ENCODE measurements around the gene SLPI. TPM values are rescaled to one million over a fixed set of nuclear protein-coding genes. Genes with fewer than 3 reads are reported as not detected.

Gene SLPI, protein sequence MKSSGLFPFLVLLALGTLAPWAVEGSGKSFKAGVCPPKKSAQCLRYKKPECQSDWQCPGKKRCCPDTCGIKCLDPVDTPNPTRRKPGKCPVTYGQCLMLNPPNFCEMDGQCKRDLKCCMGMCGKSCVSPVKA
- total RNA-seq, result 0.69 TPM in 1 of 2 replicates, not detected in the other

DNA sequence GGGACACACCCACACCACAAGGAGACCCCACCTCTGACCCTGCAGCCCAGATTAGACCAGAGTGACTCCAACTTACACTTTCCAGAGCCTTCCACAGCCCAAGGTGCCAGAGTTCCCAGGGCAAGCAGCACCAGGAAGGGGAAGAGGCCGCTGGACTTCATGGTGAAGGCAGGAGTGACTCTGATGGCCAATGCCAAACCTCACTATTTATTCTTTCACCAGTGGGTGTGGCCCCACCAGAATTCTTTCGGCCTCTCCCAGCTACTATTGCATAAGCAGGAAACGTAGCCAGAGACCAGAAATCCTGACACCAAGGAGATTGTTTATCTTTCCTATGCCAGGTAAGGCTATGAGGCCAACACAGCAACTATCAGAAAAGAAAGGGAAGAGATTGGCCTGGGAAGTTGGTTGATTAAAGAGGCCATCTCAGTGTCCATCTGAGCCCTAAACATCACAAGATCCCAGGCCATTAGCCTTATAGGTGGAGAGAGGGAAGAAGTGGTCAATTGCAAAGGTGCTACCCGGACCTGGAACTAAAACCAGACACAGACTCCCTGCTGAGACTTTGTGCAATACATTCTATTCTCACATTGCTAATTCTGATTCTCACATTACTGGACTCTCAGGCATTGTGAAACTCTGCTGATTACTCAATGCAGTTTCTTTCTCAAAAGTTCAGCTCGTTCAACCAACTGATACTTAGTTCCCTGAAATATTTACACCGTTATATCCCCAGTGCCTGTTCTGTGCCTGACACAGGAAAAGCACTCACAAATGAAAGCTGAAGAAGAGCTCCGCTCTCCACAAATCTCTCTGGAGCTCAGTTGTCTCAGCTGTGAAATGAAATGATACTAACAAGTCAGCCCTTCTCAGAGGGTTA lies at the start of gene SLPI:
Gene SLPI (minus strand): TSS at position 182 of the 880 bp plus-strand sequence. CDS start 21 bp downstream, at position 161.

GRCh38 chr20:45221076-45221475 lies 33.3 kb downstream of the SLPI start, which contains the start of gene SEMG2:
Gene SEMG2 (plus strand): TSS chr20:45221373. CDS start chr20:45221390, 17 bp downstream.

GRCh38 chr20:45206725-45207124 lies 47.6 kb downstream of the SLPI start, which contains the start of gene SEMG1:
Gene SEMG1 (plus strand): TSS chr20:45207033. CDS start chr20:45207054, 21 bp downstream.

Other genes starting within 250 kb of the SLPI start
- 0.09 and 0.11 TPM in 2 replicates for gene KCNS1, start 153.4 kb downstream of the SLPI start, total RNA-seq
- not detected in 2 replicates for gene WFDC5, start 139.4 kb downstream of the SLPI start, total RNA-seq
- not detected in 2 replicates for gene WFDC12, start 130.1 kb downstream of the SLPI start, total RNA-seq
- not detected in 2 replicates for gene PI3, start 79.7 kb downstream of the SLPI start, total RNA-seq
- gene SEMG1, start 47.5 kb downstream of the SLPI start, total RNA-seq, result not detected in 2 replicates
- not detected in 2 replicates for gene SEMG2, start 33.2 kb downstream of the SLPI start, total RNA-seq
- gene RBPJL, start 52.3 kb upstream of the SLPI start, total RNA-seq, result not detected in 2 replicates
- under 0.01 TPM in 1 of 2 replicates, not detected in the other for gene MATN4, start 53.7 kb upstream of the SLPI start, total RNA-seq
- gene SDC4, start 93.9 kb upstream of the SLPI start, total RNA-seq, result 26.6 and 54.9 TPM in 2 replicates
- gene SYS1, start 108.6 kb upstream of the SLPI start, total RNA-seq, result 23.8 and 29.6 TPM in 2 replicates
- gene TP53TG5, start 123.8 kb upstream of the SLPI start, total RNA-seq, result not detected in 2 replicates
- 6.8 and 10.9 TPM in 2 replicates for gene DBNDD2, start 153.7 kb upstream of the SLPI start, total RNA-seq
- gene PIGT, start 161.6 kb upstream of the SLPI start, total RNA-seq, result 16.9 and 20.2 TPM in 2 replicates
- not detected in 2 replicates for gene WFDC2, start 215.2 kb upstream of the SLPI start, total RNA-seq

All from dermis lymphatic vessel endothelial cell (primary cell).